ENCODE data around the gene PHKG2.

PHKG2 gene

DNA sequence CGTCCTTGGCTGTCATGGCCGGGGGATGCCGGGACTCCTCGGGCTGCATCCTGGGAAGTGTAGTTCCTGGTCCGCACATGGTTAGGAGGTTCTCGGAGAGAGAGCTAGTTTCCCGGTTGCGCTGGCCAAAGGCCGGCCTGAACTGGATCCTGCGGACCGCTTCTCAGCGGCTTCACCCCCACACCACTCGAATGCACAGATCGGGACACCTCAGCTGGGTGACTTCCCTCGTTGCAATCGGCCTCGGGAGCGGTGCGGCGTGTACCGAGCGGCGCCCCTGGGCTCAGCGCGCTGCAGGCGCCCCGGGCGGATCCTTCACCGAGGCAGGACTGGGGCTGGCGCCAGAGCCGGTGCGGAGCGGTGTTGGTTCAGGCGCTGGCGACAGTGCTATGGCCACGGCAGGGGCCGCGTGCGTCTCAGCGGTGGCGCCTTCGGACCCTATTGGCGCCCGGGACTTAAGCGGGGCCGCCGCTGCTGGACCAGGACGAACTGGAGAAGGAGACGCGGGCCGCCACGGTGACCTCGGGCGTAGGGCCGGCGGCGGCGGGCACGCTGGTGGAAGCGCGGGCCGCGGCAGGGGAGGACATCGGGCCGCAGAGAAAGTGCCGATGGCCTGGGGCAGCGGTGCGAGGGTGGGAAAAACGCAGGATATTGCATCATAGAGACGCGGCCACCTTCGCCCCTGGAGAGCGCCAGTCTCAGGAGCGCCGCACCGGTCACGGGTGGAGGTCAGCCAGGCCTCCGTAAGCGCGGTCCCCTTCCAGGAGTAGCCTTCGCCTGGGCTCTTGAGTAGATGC, 27.4 kb downstream of the PHKG2 start:
- peak overlapping the region; percentile 80 for H3K4me3 ChIP-seq (ENCODE audit: low read length)
- peak; percentile 77 for DNase-seq (ENCODE audit: low read depth)
- TF ChIP-seq CTCF (conservative IDR thresholded peaks at IDR 0.05; ENCODE audit: low read length): no peak

GRCh38 chr16:30777591-30778297, 29.5 kb downstream of the PHKG2 start:
- no peak overlapping the region for H3K4me3 ChIP-seq (ENCODE audit: low read length)
- TF ChIP-seq CTCF (conservative IDR thresholded peaks at IDR 0.05; ENCODE audit: low read length): no peak
- no peak for DNase-seq (ENCODE audit: low read depth)

GRCh38 chr16:30778549-30779244, 30.5 kb downstream of the PHKG2 start:
- DNase-seq (ENCODE audit: low read depth): no peak

DNA sequence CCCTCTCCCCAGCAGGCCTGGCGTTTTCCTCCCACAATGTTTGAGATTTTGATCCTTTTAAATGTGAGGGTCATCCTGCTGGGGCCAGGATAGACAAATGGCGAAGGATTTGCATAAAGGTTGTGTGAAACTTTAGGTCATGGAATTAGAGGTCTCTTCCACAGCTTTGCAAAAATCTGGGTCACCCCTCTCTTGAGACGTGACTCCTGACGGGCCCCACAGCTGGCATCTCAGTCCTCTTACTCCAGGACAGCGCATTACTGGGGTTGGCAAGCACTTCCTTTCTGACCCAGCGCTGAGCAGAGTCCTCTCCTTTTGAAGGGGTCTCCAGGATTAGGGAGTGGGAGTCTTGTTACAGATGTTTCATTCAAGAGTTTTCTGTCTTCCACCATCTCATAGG, 31.4 kb downstream of the PHKG2 start:
- no peak for DNase-seq (ENCODE audit: low read depth)
- H3K4me3 ChIP-seq (ENCODE audit: low read length): no peak overlapping the region
- TF ChIP-seq CTCF (conservative IDR thresholded peaks at IDR 0.05; ENCODE audit: low read length): no peak

More at GRCh38 chr16:30778549-30779244, 30.5 kb downstream of the PHKG2 start:
- TF ChIP-seq CTCF (conservative IDR thresholded peaks at IDR 0.05; ENCODE audit: low read length): no peak
- no peak overlapping the region for H3K4me3 ChIP-seq (ENCODE audit: low read length)

GRCh38 chr16:30780021-30780420, 31.8 kb downstream of the PHKG2 start:
- TF ChIP-seq CTCF (conservative IDR thresholded peaks at IDR 0.05; ENCODE audit: low read length): no peak
- DNase-seq (ENCODE audit: low read depth): no peak
- no peak overlapping the region for H3K4me3 ChIP-seq (ENCODE audit: low read length)

DNA sequence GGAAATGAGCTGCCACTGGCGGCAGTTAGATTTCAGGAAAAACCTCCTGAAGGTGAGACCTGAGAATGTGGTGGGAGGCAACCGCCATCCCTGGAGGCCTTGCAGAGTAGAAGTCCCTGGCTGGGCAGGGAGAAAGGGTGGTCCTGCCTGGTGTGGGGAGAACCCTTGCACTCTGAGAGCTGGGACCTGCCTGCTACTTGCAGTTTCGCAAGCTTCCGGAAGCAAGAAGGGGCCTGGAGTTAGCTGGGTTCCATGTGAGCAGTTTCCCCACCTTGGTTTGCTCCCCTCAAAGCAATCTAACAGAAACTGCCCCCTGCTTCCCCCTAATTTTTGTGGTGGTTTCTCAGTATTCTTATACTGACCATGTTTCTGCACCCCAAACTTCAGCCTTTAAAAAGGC, 32.3 kb downstream of the PHKG2 start:
- TF ChIP-seq CTCF (conservative IDR thresholded peaks at IDR 0.05; ENCODE audit: low read length): no peak
- DNase-seq (ENCODE audit: low read depth): no peak
- H3K4me3 ChIP-seq (ENCODE audit: low read length): no peak overlapping the region

Measured in AG10803 (cell line).